Stomach smooth muscle (tissue), 2 donors: ENCODE measurements around the gene BMPER.
"Not testable (repeated sequence)": the region's sequence is repeated elsewhere in the genome, so short reads cannot be mapped to it uniquely, and the experiment has no call there.

Experiments used
- H3K27ac ChIP-seq: one replicate; pipeline ENCODE4 v1.7.0; 2013; ENCODE audit warnings: mild to moderate bottlenecking, low read length, inconsistent platforms
- H3K27me3 ChIP-seq, 2 donors: one replicate each; pipeline ENCODE4 v1.7.0; 2013; ENCODE audit warnings: low read length in 2 of 2; ENCODE audit not compliant: insufficient read depth in 2 of 2, control insufficient read depth in 1 of 2
- H3K36me3 ChIP-seq, 2 donors: one replicate each; pipeline ENCODE4 v1.7.0; 2013; ENCODE audit warnings: low read length in 2 of 2; ENCODE audit not compliant: control insufficient read depth in 2 of 2, insufficient read depth in 2 of 2
- H3K4me1 ChIP-seq: one replicate; pipeline ENCODE4 v1.7.0; 2013; ENCODE audit warnings: low read length; ENCODE audit not compliant: control insufficient read depth, insufficient read depth
- H3K4me3 ChIP-seq, 2 donors: one replicate each; pipeline ENCODE4 v1.7.0; 2013; ENCODE audit warnings: low read length in 2 of 2
- H3K9ac ChIP-seq, 2 donors: one replicate each; pipeline ENCODE4 v1.7.0; 2013; ENCODE audit warnings: low read length in 2 of 2, mild to moderate bottlenecking in 1 of 2
- H3K9me3 ChIP-seq, 2 donors: one replicate each; pipeline ENCODE4 v1.7.0; 2013; ENCODE audit warnings: low read length in 2 of 2; ENCODE audit not compliant: control insufficient read depth in 2 of 2
- donor health status: healthy.
- donor health status: Pancreatic carcinoma.

Gene BMPER

GRCh38 chr7:34168013-34168412 lies 262.7 kb downstream of the BMPER start:
- Histone ChIP-seq H3K36me3 (no peaks in the 10 kb centered on the region), H3K9me3 (no peaks in the 10 kb centered on the region), H3K27me3 (no peaks in the 10 kb centered on the region), H3K4me3 (no peak overlapping the region), H3K9ac (no peak overlapping the region), H3K4me1 (no peaks in the 10 kb centered on the region), H3K27ac (no peak overlapping the region)

- not testable (repeated sequence) for H3K9ac ChIP-seq, H3K36me3 ChIP-seq, H3K9me3 ChIP-seq, H3K27ac ChIP-seq, H3K27me3 ChIP-seq, H3K4me3 ChIP-seq, H3K4me1 ChIP-seq
Observed at GRCh38 chr7:34174688-34175616, 269.6 kb downstream of the BMPER start.

- no peaks in the 10 kb centered on the region for H3K36me3 ChIP-seq
- H3K27ac ChIP-seq = no peak overlapping the region
- no peaks in the 10 kb centered on the region for H3K9me3 ChIP-seq
- no peaks in the 10 kb centered on the region for H3K27me3 ChIP-seq
- no peak overlapping the region for H3K4me3 ChIP-seq
- no peak overlapping the region for H3K9ac ChIP-seq
- no peaks in the 10 kb centered on the region for H3K4me1 ChIP-seq
Observed at GRCh38 chr7:34175837-34176236, 270.5 kb downstream of the BMPER start.

- no peaks in the 10 kb centered on the region for H3K9me3 ChIP-seq
- H3K27ac ChIP-seq = no peak overlapping the region
- no peak overlapping the region for H3K4me3 ChIP-seq
- no peaks in the 10 kb centered on the region for H3K4me1 ChIP-seq
- no peak overlapping the region for H3K9ac ChIP-seq
- H3K36me3 ChIP-seq = no peaks in the 10 kb centered on the region
- no peaks in the 10 kb centered on the region for H3K27me3 ChIP-seq
Observed at GRCh38 chr7:34177476-34177875, 272.1 kb downstream of the BMPER start.

- no peak overlapping the region for H3K4me3 ChIP-seq
- H3K36me3 ChIP-seq = no peaks in the 10 kb centered on the region
- H3K9ac ChIP-seq = no peak overlapping the region
- H3K4me1 ChIP-seq = no peaks in the 10 kb centered on the region
- H3K9me3 ChIP-seq = no peaks in the 10 kb centered on the region
- no peak overlapping the region for H3K27ac ChIP-seq
- H3K27me3 ChIP-seq = no peaks in the 10 kb centered on the region
Observed at GRCh38 chr7:34181271-34181958, 276.1 kb downstream of the BMPER start.

DNA sequence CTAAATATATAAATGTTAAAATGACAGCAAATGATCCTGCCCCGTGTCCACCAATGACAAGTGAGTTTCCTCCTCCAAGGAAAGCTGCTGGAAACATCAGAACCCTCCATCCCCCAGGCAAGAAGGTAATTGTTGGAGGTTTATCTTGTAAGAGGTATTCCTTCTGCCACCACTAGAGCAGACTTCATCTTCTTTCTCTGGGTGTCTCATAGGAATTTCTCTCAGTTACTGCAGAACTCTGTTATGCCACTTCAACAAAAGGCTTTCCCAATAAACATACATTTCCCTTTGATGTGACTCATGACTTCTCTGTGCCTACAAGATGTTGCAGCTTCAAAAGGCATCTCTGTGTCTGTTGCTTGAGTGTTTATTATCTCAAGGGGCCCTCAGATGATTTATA lies 279.1 kb downstream of the BMPER start:
- Histone ChIP-seq H3K36me3 (no peaks in the 10 kb centered on the region), H3K27me3 (no peaks in the 10 kb centered on the region), H3K9ac (no peak overlapping the region), H3K9me3 (no peaks in the 10 kb centered on the region), H3K4me1 (no peaks in the 10 kb centered on the region), H3K4me3 (no peak overlapping the region), H3K27ac (no peak overlapping the region)

DNA sequence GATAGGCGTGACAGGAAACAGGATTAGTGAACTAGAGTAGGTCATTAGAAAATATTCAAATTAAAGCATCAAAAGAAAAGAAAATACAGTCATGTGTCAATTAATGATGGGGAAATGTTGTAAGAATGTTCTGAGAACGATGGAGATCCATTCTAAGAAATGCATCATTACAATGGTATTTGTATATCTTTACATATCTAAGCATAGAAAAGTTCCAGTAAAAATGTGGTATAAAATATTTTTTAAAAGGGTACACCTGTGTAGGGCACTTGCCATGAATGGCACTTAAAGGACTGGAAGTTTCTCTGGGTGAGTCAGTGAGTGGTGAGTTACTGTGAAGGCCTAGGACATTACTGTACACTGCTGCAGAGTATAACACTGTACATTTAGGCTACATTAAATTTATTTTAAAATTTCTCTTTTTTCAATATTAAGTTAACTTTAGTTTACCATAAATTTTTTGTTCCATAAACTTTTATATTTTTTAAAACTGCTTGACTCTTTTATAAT lies 282.5 kb downstream of the BMPER start:
- Histone ChIP-seq H3K4me3 (no peak overlapping the region), H3K9ac (no peak overlapping the region), H3K27ac (no peak overlapping the region), H3K36me3 (no peaks in the 10 kb centered on the region), H3K27me3 (no peaks in the 10 kb centered on the region), H3K4me1 (no peaks in the 10 kb centered on the region), H3K9me3 (no peaks in the 10 kb centered on the region)

GRCh38 chr7:34189031-34189430 lies 283.7 kb downstream of the BMPER start:
- no peaks in the 10 kb centered on the region for H3K27me3 ChIP-seq
- H3K9ac ChIP-seq = no peak overlapping the region
- no peak overlapping the region for H3K4me3 ChIP-seq
- H3K27ac ChIP-seq = no peak overlapping the region
- no peaks in the 10 kb centered on the region for H3K9me3 ChIP-seq
- no peaks in the 10 kb centered on the region for H3K4me1 ChIP-seq
- no peaks in the 10 kb centered on the region for H3K36me3 ChIP-seq

- Histone ChIP-seq H3K27ac (no peak overlapping the region), H3K36me3 (no peaks in the 10 kb centered on the region), H3K9ac (no peak overlapping the region)
Observed at GRCh38 chr7:34190299-34190698, 285.0 kb downstream of the BMPER start.

DNA sequence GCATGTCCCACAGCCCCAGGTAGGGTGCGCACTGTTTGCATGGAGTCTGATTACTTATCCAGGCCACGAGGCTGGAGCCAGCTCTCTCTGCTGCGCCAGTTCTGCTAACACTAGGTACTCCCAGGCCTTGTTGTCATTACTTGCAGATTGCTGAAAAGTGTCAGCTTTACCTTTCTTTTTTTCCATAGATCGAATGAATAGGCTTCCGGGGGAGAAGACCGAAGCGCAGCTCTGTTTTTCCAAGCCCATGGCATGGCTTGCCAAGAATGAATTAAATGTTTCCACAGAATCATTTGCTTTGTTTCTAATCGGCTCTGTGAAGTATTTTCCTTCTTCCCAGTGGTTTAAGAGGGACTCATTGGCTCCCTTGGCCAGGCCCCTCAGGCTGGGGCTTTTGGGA lies 285.8 kb downstream of the BMPER start:
- Histone ChIP-seq H3K27ac (no peak overlapping the region), H3K9me3 (no peaks in the 10 kb centered on the region), H3K9ac (no peak overlapping the region), H3K27me3 (no peaks in the 10 kb centered on the region), H3K4me1 (no peaks in the 10 kb centered on the region), H3K4me3 (no peak overlapping the region), H3K36me3 (no peaks in the 10 kb centered on the region)

More at GRCh38 chr7:34190299-34190698, 285.0 kb downstream of the BMPER start:
- Histone ChIP-seq H3K27me3 (no peaks in the 10 kb centered on the region), H3K4me1 (no peaks in the 10 kb centered on the region), H3K4me3 (no peak overlapping the region), H3K9me3 (no peaks in the 10 kb centered on the region)
